Gastrocnemius medialis (tissue), 4 donors: Measurements from ENCODE around the gene COLEC12. TPM values are rescaled to one million over a fixed set of nuclear protein-coding genes. Genes with fewer than 3 reads are reported as not detected.

Source experiments
- ATAC-seq, 2 donors: fragments of 150-250 bp; one replicate each; pipeline ENCODE4 v1.9.1; 2016
- DNase-seq, 2 donors: peaks; one replicate each; pipeline ENCODE4 v3.0.0-alpha.2; 2019
- H3K27ac ChIP-seq, 4 donors: fragments of 200-600 bp; sonication (generic); 1 replicate in 1 of 4; 2 replicates in 3 of 4; pipeline ENCODE4 v1.5.1; 2016 to 2018; ENCODE audit warnings: mild to moderate bottlenecking in 2 of 4, moderate library complexity in 1 of 4
- H3K27me3 ChIP-seq, 3 donors: fragments of 200-600 bp; sonication (generic) in 2 of 3; 1 replicate in 1 of 3; 2 replicates in 2 of 3; pipeline versions ENCODE4 v1.5.1 to v1.6.0; 2016 to 2019; ENCODE audit warnings: mild to moderate bottlenecking in 1 of 3, moderate library complexity in 1 of 3
- H3K36me3 ChIP-seq, 2 donors: fragments of 200-600 bp; sonication (generic) in 1 of 2; one replicate each; pipeline ENCODE4 v1.5.1; 2017 to 2018
- H3K4me1 ChIP-seq, 2 donors: fragments of 200-600 bp; sonication (generic) in 1 of 2; one replicate each; pipeline ENCODE4 v1.5.1; 2016 to 2017; ENCODE audit warnings: mild to moderate bottlenecking in 2 of 2
- H3K4me3 ChIP-seq, 4 donors: fragments of 200-600 bp; sonication (generic) in 3 of 4; 1 replicate in 1 of 4; 2 replicates in 3 of 4; pipeline ENCODE4 v1.5.1; 2016 to 2019; ENCODE audit warnings: mild to moderate bottlenecking in 2 of 4
- H3K9me3 ChIP-seq, 3 donors: fragments of 200-600 bp; sonication (generic) in 2 of 3; 1 replicate in 1 of 3; 2 replicates in 2 of 3; pipeline ENCODE4 v1.5.1; 2016 to 2019
- CTCF ChIP-seq, 5 experiments: fragments of 450-650 bp in 3 of 5; fragments of 200-600 bp in 2 of 5; sonication (generic) in 2 of 5; IDR thresholded peaks in 4 of 5; conservative IDR thresholded peaks in 1 of 5; 1 replicate in 4 of 5; 2 replicates in 1 of 5; pipeline ENCODE4 v1.5.1; 2016 to 2019; ENCODE audit warnings: antibody characterized with exemption in 5 of 5, mild to moderate bottlenecking in 3 of 5, moderate library complexity in 3 of 5
- POLR2A ChIP-seq, 2 donors: fragments of 450-650 bp; IDR thresholded peaks; one replicate each; pipeline ENCODE4 v1.6.1; 2017; ENCODE audit warnings: antibody characterized with exemption in 2 of 2, mild to moderate bottlenecking in 2 of 2, moderate library complexity in 2 of 2
- in situ Hi-C, 4 donors: fragments of 200-750 bp; cut with MboI; loops; one replicate each; pipeline versions ENCODE4 v1.15.0 to v1.8.0; 2017; ENCODE audit warnings: low sequenced_read_pairs in 4 of 4
- intact Hi-C: fragments of 100-400 bp; cut with DNase I; formaldehyde crosslinking; loops from one replicate; pipeline ENCODE4 v1.15.1; 2023; ENCODE audit warnings: low total_unique reads
- total RNA-seq, 4 donors: library from RNA; depleted of rRNA; stranded (reverse); fragments of >200 nt; gene quantifications; one replicate each; pipeline versions ENCODE4 v1.1.0 to v1.2.3, GENCODE V29; 2016

The COLEC12 gene
- total RNA-seq, 4 donors from 2014 or later = 0.97 to 6.1 (median 5.1) TPM

- TF ChIP-seq CTCF (IDR thresholded peaks at IDR 0.05 in 4 of 5, conservative IDR thresholded peaks at IDR 0.05 in 1 of 5) (no peak), POLR2A (IDR thresholded peaks at IDR 0.05) (no peak)
- intact Hi-C loops = no loop called here
- H3K27me3 ChIP-seq = peaks cover 15 to 23% (median 18%) of the 10 kb centered on the region in 3 donors
- in situ Hi-C loops = no loop called here
- no peak for ATAC-seq
- no peak overlapping the region for H3K27ac ChIP-seq
- no peaks in the 10 kb centered on the region for H3K4me1 ChIP-seq
- no peaks in the 10 kb centered on the region for H3K36me3 ChIP-seq
- no peak for DNase-seq
- no peaks in the 10 kb centered on the region for H3K9me3 ChIP-seq
- H3K4me3 ChIP-seq = no peak overlapping the region
These were observed 2.8 kb downstream of the COLEC12 start for GRCh38 chr18:497688-498087.

- Histone ChIP-seq H3K27ac (no peak overlapping the region), H3K4me1 (no peaks in the 10 kb centered on the region), H3K27me3 (peaks cover 8 to 19% (median 18%) of the 10 kb centered on the region in 3 donors), H3K36me3 (no peaks in the 10 kb centered on the region), H3K4me3 (no peak overlapping the region), H3K9me3 (no peaks in the 10 kb centered on the region)
- ATAC-seq (no peak), DNase-seq (no peak)
- in situ Hi-C loops = no loop called here
- intact Hi-C loops = no loop called here
- TF ChIP-seq CTCF (IDR thresholded peaks at IDR 0.05 in 4 of 5, conservative IDR thresholded peaks at IDR 0.05 in 1 of 5) (no peak), POLR2A (IDR thresholded peaks at IDR 0.05) (no peak)
These were observed 5.0 kb downstream of the COLEC12 start for GRCh38 chr18:495452-495851.

GRCh38 chr18:495017-495416 lies 5.5 kb downstream of the COLEC12 start:
- no peak for ATAC-seq
- no peaks in the 10 kb centered on the region for H3K4me1 ChIP-seq
- no peaks in the 10 kb centered on the region for H3K36me3 ChIP-seq
- no peak for DNase-seq
- H3K9me3 ChIP-seq = no peaks in the 10 kb centered on the region
- no peak for TF ChIP-seq CTCF (IDR thresholded peaks at IDR 0.05 in 4 of 5, conservative IDR thresholded peaks at IDR 0.05 in 1 of 5)
- TF ChIP-seq POLR2A (IDR thresholded peaks at IDR 0.05) = no peak
- peaks cover 8 to 18% (median 16%) of the 10 kb centered on the region in 3 donors for H3K27me3 ChIP-seq
- H3K27ac ChIP-seq = no peak overlapping the region
- intact Hi-C loops (no loop called here), in situ Hi-C loops (no loop called here)
- no peak overlapping the region for H3K4me3 ChIP-seq

- ATAC-seq (no peak), DNase-seq (no peak)
- Histone ChIP-seq H3K4me1 (no peaks in the 10 kb centered on the region), H3K9me3 (no peaks in the 10 kb centered on the region), H3K27me3 (peaks cover 8 to 11% (median 9%) of the 10 kb centered on the region in 3 donors), H3K4me3 (no peak overlapping the region), H3K27ac (no peak overlapping the region), H3K36me3 (no peaks in the 10 kb centered on the region)
- in situ Hi-C loops = no loop called here
- intact Hi-C loops = no loop called here
- TF ChIP-seq CTCF (IDR thresholded peaks at IDR 0.05 in 4 of 5, conservative IDR thresholded peaks at IDR 0.05 in 1 of 5) = no peak
- no peak for TF ChIP-seq POLR2A (IDR thresholded peaks at IDR 0.05)
These were observed 6.2 kb downstream of the COLEC12 start for GRCh38 chr18:493986-494983.
